ENCODE measurements around the gene NCBP2. TPM values are rescaled to one million over a fixed set of nuclear protein-coding genes. Genes with fewer than 3 reads are reported as not detected.

The NCBP2 gene
- total and polyA plus RNA-seq, 2 donors from 2014 or later = 46.1 to 59.9 TPM

GRCh38 chr3:196918968-196919367, 23.4 kb downstream of the NCBP2 start:
- Histone ChIP-seq H3K27ac (ENCODE audit: low read depth in 2 of 2, low read length in 2 of 2) (no peak overlapping the region), H3K36me3 (ENCODE audit: control insufficient read depth in 2 of 3, insufficient read depth in 3 of 3, low read length in 3 of 3) (peaks cover 0 to 9% (median 6%) of the 10 kb centered on the region in 3 donors), H3K9me3 (ENCODE audit: control insufficient read depth in 2 of 3, insufficient read depth in 1 of 3, low read length in 3 of 3) (no peaks in the 10 kb centered on the region), H3K9ac (ENCODE audit: low read length in 3 of 3) (no peak overlapping the region), H3K4me1 (ENCODE audit: control insufficient read depth in 2 of 3, insufficient read depth in 2 of 3, low read depth in 1 of 3, low read length in 3 of 3) (no peaks in the 10 kb centered on the region), H3K4me3 (ENCODE audit: low read length in 3 of 3) (no peak overlapping the region), H3K27me3 (ENCODE audit: control insufficient read depth, insufficient read depth, low read length) (no peaks in the 10 kb centered on the region)
- TF ChIP-seq CTCF (IDR thresholded peaks at IDR 0.05; ENCODE audit: borderline replicate concordance, extremely low read depth, insufficient read depth) = no peak
- FAIRE-seq (no peak), DNase-seq (no peak)
- intact Hi-C loops (cut with DNase I) = no loop called here

GRCh38 chr3:196916995-196917394, 25.3 kb downstream of the NCBP2 start:
- DNase-seq = no peak
- no peak overlapping the region for H3K27ac ChIP-seq (ENCODE audit: low read depth in 2 of 2, low read length in 2 of 2)
- intact Hi-C loops (cut with DNase I) = no loop called here
- FAIRE-seq = no peak
- H3K4me3 ChIP-seq (ENCODE audit: low read length in 3 of 3) = no peak overlapping the region
- peaks cover 0 to 6% (median 0%) of the 10 kb centered on the region in 3 donors for H3K36me3 ChIP-seq (ENCODE audit: control insufficient read depth in 2 of 3, insufficient read depth in 3 of 3, low read length in 3 of 3)
- H3K27me3 ChIP-seq (ENCODE audit: control insufficient read depth, insufficient read depth, low read length) = no peaks in the 10 kb centered on the region
- H3K9ac ChIP-seq (ENCODE audit: low read length in 3 of 3) = no peak overlapping the region
- H3K4me1 ChIP-seq (ENCODE audit: control insufficient read depth in 2 of 3, insufficient read depth in 2 of 3, low read depth in 1 of 3, low read length in 3 of 3) = no peaks in the 10 kb centered on the region
- TF ChIP-seq CTCF (IDR thresholded peaks at IDR 0.05; ENCODE audit: borderline replicate concordance, extremely low read depth, insufficient read depth) = no peak
- H3K9me3 ChIP-seq (ENCODE audit: control insufficient read depth in 2 of 3, insufficient read depth in 1 of 3, low read length in 3 of 3) = no peaks in the 10 kb centered on the region

- no peak for FAIRE-seq
Observed at GRCh38 chr3:196916221-196916620, 26.1 kb downstream of the NCBP2 start.

More at GRCh38 chr3:196916221-196916620, 26.1 kb downstream of the NCBP2 start:
- H3K9ac ChIP-seq (ENCODE audit: low read length in 3 of 3) = no peak overlapping the region
- H3K4me3 ChIP-seq (ENCODE audit: low read length in 3 of 3) = no peak overlapping the region
- peaks cover 0 to 6% (median 0%) of the 10 kb centered on the region in 3 donors for H3K36me3 ChIP-seq (ENCODE audit: control insufficient read depth in 2 of 3, insufficient read depth in 3 of 3, low read length in 3 of 3)
- H3K27me3 ChIP-seq (ENCODE audit: control insufficient read depth, insufficient read depth, low read length) = no peaks in the 10 kb centered on the region
- H3K9me3 ChIP-seq (ENCODE audit: control insufficient read depth in 2 of 3, insufficient read depth in 1 of 3, low read length in 3 of 3) = no peaks in the 10 kb centered on the region
- TF ChIP-seq CTCF (IDR thresholded peaks at IDR 0.05; ENCODE audit: borderline replicate concordance, extremely low read depth, insufficient read depth) = no peak
- intact Hi-C loops (cut with DNase I) = no loop called here
- no peaks in the 10 kb centered on the region for H3K4me1 ChIP-seq (ENCODE audit: control insufficient read depth in 2 of 3, insufficient read depth in 2 of 3, low read depth in 1 of 3, low read length in 3 of 3)
- DNase-seq = no peak
- H3K27ac ChIP-seq (ENCODE audit: low read depth in 2 of 2, low read length in 2 of 2) = no peak overlapping the region
